Activated effector memory CD4-positive, alpha-beta T cell treated with anti-CD3 and anti-CD28 coated beads, Interleukin-2, amount 50 U/mL, for 16 hours (primary cell): ENCODE measurements around the gene BBIP1.
"Not testable (repeated sequence)": the region's sequence is repeated elsewhere in the genome, so short reads cannot be mapped to it uniquely, and the experiment has no call there.

Source experiments
- DNase-seq: peaks from one replicate; pipeline ENCODE4 v3.0.0-alpha.2; 2020

BBIP1 gene

DNA sequence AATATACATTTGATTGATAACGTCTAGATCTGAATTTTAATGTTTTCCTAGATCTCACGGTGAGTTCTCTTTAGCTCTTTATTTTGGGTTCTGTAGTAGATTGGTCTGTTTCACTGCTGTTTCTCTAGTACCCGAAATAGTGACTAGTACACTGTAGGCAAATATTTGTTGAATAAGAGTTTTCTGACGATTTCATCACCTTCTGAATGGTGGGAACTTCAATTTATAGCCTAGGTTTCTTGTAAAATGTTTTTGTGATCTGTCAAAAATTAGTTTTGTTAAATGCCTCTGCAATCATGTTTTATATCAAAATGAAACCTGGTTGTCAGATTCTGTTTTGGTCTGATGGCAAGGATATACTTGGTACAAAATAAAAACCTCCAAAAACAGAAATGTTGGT lies 37.1 kb downstream of the BBIP1 start:
- no peak for DNase-seq

DNA sequence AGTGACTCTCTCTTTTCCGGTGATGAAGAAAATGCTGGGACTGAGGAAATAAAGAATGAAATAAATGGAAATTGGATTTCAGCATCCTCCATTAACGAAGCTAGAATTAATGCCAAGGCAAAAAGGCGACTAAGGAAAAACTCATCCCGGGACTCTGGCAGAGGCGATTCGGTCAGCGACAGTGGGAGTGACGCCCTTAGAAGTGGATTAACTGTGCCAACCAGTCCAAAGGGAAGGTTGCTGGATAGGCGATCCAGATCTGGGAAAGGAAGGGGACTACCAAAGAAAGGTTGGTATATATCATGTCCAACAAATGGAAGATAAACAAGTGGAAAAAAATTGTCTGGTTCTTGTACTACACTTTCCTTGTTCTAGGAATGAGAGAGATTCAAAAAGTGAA lies 37.7 kb downstream of the BBIP1 start:
- no peak for DNase-seq

DNA sequence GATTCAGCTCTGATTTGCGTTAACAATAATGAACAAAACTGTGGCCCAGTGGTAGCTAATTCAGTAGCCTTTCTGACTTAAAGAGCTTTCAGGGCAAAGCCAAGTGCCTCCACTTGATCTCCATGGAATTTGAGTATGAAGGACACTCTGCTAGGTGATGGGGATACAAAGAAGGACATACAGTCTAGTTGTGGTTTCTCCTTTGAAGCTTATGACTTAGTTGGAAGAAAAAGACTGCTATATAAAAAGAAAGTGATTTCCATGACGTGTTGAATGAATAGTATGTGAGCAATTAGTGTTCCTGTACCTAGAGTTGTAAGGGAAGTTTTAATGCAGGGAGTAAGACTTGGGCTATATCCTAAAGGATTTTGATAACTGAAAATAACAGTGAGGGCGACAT lies 39.0 kb downstream of the BBIP1 start:
- DNase-seq: no peak

DNA sequence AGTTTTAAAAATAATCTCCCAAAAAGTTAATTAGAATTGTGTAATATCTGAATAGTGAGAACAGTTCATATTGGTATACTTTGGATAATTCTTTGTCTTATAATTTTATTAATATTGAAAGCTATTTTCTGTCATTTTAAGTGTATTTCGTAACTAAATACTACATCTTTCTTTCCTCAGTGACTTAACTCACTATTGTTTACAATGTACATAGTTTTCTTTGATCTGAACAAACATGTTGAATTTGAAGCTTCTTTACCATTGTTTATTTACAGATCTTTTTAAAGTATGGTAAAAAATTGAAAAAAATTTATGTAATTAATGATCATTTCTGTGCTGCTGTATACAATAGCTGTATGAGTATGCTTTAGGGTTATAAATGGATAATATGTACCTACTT lies 42.2 kb downstream of the BBIP1 start:
- no peak for DNase-seq

DNA sequence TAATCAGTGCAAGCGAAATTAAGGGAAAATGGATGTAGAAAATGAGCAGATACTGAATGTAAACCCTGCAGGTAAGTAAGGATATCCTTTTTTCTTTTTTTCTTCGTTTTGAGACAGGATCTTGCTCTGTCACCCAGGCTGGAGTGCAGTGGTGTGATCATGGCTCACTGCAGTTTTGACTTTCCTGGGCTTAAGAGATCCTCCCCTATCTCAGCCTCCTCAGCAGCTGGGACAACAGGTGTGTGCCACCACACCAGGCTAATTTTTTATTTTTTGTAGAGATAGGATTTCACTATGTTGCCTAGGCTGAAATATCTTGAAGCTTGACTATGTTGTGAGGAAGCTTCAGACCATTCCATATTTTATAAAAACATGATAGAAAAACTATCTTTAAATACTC lies 43.0 kb downstream of the BBIP1 start:
- no peak for DNase-seq

DNA sequence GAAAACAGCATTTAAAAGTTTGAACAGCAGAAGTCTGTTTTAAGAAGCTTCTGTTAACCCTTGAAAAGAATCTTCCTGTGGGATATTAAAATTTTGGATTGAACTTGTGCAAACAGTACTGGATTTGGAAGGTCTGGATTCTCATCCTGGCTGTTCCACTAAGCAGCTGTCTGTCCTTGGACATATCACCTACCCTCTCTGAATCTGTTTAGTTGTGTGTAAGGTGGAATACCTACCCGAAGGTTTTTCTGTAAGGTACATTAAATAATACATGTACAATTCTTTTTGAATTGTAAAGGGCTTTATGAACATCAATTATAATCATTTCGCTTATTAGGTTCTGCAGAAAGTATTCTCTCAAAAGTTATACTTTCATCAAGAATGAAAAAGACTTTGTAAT lies 45.0 kb downstream of the BBIP1 start:
- no peak for DNase-seq

DNA sequence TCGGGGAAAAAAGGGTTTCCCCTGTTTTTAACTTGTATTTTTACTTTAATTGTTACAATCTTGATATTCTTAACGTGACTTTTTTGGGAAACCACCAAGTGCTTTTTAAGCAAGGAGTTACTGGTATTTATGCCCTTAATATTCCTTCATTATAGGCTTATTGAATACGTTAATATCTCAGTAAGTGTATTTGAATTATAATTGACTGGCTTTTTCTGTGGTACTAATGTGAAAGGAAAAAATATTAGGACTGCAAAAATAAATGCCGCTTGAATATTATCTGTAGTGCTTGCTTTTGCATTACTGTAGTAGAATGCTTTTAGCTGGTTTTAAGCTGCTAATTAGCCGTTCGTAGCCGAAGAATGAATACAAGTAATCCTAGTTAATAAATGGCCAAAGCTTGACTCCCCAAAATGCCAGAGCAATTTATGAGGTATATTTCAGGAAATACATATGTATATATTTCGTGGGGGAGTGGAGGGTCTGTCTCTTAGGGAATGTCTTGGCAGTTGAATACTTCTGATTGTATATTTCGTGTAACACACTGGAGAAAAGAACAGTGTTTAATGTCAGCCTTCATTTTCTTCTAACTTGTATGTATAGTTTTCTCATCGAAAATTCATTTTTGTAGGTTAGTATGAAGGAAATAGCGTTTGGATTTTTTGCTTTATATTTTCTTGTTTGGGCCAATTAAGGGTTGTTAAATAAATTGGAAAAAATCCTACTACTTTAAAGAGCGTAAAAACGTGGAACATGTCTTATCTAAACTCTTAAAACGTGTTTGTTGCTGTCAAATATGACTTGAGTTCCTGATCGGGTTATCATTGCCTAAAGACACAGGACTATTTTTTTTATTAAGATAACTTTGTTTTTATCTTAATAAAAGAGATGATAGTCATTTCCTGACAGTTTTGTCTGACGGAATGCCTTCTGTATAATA lies 45.7 kb downstream of the BBIP1 start:
- no peak for DNase-seq

DNA sequence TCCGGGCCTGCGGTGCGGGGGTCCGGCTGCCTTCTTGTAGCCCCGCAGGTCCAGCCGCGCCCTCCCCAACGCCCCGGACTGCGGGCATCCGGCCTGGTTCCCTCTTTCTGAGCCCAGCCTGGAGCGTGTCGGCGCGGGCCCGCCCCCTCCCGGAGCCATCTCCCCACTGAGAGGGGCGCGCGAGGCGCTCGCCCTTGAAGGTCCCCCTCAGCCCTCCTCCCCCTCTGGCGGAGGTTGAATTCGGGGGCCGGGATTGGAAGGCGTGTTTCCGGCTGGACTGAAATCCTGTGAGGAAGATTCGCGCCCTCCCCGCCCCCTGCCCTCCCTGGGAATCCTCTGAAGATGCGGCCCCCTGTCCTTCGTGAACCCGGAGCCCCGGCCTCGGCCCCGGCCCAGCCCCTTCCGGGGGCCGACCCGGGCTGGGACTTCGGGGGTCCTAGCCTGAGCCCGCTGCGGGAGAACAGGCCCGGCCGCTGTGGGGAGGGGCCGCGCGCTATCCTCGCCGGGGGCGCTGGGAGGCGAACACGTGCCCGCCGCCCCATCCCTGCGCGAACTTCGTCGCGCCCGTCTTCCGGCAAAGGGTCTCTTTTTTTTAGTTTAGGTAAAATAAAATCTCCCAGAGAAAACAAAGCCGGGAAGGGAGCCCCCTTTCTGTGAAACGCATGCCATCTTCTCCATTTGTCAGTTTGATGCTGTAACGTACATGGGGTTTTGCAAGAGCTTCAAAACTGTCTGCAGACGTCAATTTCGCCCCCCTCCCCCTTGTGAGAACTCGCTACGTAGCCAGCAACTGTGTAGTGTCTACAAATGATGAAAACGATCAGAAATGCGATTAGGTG lies 46.6 kb downstream of the BBIP1 start:
- peak; percentile 90 for DNase-seq

DNA sequence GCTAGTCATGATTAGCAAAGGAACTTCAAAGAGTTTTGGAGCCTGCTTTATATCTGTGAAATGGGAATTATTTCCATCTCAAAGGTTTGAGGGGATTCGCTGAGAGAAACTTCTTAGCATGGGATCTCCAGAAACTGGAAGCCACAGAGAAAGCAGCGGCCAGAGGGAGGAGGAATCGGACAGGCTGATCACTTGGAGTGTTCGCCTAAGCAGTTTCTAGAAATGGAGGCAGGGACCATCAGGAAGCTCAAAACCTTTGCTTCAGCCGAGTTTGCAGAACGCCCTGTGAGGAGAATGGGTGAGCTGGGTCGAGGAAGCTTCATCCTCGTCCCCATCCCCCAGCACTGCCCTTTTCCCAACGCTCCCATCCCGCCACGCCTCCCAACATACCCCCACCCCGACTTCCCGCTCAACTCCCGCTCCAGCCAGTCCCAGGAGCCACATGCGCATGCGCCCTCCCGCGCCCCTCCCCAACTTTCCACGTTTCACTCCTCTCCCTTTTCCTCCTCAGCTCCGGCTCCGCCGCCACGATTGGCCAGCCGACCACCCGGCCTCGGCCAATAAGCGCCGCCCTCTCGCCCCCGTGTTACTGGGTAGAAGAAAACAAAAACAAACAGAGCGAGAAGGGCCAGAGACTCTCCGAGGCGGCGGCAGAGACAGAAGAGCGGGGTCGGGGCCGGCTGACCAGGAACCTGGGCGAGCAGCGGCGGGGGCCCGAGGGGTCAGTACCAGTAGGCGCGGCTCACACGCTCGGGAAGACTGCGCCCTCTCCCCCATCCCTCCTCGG lies 47.5 kb downstream of the BBIP1 start, which contains the start of gene PDCD4:
PDCD4 (plus strand) TSS at position 631 of the 787 bp plus-strand sequence. CDS start 4,100 bp downstream, outside the sequence.
- DNase-seq: peak; percentile 98

DNA sequence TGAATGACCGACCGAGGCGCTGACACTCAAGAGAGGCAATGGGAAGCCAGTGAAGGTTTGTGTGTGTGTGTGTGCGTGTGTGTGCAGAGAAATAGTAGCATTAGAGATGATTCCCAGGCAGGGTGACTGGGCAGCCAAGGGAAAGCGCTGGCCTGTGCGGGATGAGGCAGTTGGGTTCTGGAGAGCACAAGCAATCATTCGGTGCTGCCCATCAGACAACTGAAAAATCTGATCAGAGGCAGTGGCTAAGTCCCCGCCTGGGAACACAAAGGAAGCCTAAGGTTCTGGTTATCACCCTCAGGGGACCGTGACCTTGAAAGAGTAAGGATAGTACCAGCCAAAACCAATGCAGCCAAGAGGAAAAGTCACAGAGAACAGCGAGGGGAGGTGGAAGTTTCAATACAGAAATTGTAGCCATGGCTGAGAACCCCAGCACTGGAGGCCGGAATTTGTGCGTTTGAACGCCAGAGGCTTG lies 48.1 kb downstream of the BBIP1 start:
- no peak for DNase-seq

DNA sequence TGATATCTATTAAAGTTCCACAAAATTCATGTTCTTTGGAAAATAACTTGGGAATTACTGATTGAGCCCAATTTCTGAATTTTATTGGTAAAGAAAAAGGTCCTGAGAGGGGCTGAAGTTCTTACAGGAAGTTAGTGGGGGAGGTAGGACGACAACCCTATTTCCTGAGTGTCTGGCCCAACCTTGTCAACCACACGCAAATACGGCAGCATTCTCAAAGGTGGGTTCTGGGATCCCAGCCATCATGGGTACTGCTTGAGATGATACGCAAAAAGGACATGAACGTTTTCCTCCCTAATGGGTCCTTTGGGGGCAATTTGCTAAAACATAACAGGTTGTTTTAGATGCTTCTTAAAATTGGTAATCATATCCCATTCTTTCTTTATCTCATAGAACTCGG lies 50.0 kb downstream of the BBIP1 start:
- peak; percentile 76 for DNase-seq

DNA sequence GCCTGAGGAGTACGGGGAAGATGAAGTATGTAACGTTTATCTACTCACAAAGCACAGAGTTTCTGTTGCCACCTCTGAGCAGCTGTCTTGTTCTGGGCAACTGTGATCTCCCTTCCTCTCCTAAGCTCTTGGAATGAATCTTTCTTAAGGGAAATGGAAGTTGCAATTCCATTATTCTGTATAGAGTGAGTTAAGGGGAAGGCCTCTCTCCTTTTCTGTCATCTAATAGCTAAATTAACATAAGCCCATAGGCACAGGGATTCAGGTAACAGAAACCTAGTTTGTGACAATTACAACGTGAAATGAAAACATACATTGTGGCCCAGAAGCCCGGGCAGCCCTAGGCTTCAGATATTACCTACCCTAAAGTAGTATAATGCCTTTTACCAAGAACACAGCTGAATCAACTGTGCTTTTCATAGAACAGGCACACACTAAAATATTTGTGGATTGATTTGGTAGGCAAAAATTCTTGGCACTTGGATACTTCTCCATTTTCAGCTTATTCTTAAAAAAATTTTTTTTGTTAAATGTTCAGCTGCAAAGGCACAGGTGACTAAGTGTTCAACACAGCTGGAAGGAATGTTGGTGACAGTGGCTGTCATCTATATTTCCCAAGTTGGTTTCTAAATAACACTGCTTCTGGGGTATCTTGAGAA lies 51.0 kb downstream of the BBIP1 start:
- DNase-seq: no peak

DNA sequence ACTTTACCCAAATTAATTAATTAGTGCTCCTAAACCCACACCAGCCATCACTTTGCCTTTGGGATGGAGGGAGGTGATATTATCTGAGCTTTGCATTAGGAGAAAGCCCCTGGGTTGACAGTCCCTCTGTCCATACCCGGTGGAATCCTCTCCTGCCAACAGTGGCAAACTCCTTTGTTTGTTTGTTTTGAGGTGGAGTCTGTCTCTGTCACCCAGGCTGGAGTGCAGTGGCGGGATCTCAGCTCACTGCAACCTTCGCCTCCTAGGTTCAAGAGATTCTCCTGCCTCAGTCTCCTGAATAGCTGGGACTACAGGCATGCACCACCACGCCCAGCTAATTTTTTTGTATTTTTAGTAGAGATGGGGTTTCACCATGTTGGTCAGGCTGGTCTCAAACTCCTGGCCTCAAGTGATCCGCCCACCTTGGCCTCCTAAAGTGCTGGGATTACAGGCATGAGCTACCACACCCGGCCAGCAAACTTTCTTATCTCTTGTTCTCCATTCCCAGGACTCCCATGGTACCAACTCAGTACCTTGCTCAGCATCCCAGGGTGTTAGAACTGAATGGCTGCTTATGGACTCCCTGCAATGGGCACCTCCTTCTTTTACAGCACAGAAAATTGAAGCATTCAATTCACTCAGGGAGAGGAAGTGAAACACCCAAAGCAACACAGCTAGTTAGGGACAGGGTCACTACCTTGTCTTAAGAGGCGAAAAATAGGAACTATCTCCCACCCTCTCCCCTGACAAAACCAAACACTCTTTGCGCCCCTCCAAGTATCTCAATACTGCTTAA lies 51.8 kb downstream of the BBIP1 start:
- not testable (repeated sequence) for DNase-seq

DNA sequence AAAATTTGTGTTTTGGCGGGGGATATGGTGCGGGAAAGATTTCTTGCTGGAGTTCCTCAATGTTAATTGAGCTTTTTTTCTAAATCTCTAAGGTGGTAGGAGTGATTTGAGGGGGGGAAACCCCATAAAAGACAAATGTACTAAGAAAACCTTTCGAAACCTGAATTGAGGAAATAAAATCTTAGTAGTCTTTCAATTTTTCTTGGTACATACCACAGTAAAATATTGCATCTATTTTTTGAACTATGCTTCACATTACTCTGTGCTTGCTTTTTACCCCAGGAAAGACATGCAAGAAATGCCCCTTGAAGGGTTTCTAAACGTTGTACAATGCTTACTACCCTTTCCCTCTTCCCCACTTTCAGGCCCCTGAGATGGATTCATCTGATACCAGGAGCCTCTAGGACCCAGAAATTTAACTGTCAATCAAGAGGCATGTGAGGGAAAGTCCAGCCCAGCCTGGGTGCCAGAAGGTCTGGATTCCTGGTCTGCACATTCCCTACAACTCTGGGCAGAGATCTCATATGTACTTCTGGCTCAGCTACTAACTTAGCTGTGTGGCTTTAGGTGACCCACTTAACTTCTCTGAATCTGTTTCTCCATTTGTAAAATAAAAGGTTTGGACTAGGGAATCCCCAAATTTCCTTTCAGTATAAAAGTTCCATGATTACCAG lies 53.0 kb downstream of the BBIP1 start:
- DNase-seq: no peak

DNA sequence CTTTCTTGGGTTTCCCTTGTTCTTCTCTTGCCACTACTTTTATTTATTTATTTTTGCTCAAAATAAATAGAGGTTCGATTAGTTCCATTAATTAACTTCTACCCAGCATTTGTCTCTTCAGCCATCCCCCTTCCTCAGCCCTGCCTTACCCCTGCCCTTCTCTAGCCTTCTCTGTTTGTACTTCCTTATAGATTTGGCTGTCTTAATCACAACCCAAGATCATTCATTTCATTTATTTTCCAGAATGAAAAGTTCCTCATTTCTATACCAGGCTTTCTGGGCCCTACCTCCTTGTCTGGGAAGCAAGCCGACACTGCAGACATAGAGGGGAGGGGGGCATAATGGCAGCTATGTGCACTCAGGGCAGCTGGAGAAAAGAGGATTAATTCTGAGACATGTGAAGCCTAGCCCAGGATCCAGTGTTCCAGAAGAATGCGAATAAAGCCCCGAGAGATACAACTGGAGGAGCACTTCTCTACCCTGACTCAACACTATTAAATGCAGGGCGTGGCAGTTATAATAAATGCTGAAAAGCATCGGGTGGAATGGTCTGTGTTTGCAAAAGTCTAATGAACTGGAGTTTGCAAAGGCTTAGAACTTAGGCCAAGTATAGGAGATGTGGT lies 53.7 kb downstream of the BBIP1 start:
- DNase-seq: no peak

DNA sequence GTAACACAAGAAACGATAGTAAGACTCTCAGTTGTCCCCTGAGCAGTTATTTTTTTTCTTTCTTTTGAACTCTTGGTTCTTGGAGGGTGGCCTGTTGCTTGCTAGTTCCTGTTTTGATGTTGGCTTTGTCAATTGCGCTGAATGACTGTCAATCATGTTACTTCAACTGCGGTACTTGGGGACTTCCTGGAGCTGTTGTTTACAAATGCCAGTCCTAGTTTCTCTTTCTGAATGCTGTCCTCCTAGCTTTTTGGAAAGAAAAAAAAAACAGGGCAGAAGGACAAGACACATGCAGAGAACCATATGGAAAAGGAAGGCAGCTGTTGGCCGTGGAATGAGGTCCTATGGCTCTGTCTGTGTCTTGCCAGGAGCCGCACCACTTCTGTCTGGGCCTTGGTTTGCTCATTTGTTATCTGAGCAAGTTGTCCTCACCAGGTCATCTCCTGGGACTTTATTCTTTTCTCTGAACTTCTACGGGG lies 54.3 kb downstream of the BBIP1 start:
- DNase-seq: peak; percentile 71

DNA sequence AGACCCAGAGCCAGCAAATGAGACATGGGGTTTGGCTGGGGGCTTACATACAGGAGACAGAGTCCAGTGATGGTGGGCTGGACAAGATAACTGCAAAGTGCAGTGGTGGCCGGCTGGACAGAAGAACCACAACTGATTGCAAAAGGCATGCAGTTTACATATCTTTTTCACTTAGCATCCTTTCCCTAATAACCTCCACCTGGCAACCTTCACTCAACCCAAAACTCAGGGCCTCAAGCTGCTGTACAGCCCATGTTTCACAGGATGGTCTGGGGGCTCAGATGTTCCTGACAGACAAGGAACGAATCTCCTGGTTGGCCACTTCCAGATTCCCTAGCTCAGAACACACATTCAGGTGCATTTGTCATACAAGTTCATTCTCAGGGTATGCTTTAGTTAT lies 55.0 kb downstream of the BBIP1 start:
- no peak for DNase-seq

DNA sequence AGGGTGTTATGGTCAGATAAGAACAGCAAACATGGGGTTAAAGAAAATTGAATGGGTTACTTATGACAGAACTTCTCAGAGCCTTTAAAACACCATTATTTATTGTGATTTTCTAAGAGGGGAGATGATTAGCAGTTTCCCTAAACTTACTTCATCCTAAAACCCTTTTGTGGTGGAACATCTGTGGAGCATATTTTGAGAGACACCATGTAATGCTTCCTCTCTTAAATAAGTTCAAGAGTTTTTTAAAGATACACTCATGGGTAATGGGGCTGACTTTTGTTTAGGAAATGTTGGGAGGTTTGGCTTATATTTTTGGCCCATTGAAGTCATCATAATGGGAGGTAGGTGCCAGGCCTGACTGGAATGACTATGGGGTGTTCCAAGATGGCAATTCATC lies 55.6 kb downstream of the BBIP1 start:
- no peak for DNase-seq

DNA sequence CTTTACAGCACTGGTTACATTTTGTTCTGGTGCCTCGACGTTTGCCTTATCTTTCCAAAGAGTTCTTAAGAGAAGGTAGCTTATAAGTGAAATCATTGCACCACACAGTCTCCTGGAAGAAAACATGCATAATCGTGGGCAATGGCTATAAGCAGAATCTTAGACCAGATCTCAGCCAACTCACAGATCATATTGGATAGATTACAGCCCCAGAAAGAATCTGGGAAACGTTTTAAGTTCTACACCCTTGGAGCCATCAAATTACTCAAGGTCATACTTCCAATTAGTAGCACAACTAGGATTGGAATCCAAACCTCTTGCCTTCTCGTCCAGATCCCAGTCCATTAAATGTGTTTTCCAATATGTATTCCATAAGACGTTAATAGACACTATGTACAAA lies 56.0 kb downstream of the BBIP1 start:
- no peak for DNase-seq
